ENCODE data around the gene GDPD5. TPM values are rescaled to one million over a fixed set of nuclear protein-coding genes. Genes with fewer than 3 reads are reported as not detected.

GDPD5 gene
- total and polyA plus RNA-seq, 9 of the 15 experiments (the other 6 are each of a cell fraction or from before 2014, with no cell fraction given): 0.32 to 27.3 (median 8.0) TPM

GRCh38 chr11:75447415-75447814 is 78.3 kb downstream of the GDPD5 start:
- Histone ChIP-seq H4K20me1 (replicated peaks; ENCODE audit: control insufficient read depth, insufficient read depth, low read length) (no peaks in the 10 kb centered on the region), H2AFZ (ENCODE audit: low read depth, low read length) (no peak overlapping the region), H3K9me3 (replicated peaks; ENCODE audit: control insufficient read depth, insufficient read depth, low read depth, low read length) (no peaks in the 10 kb centered on the region), H3K27ac (ENCODE audit: extremely low read depth, low read depth, low read length) (no peak overlapping the region), H3K4me2 (ENCODE audit: insufficient read depth, low read length) (no peak overlapping the region), H3K4me3 (no peak overlapping the region), H3K9ac (ENCODE audit: insufficient read depth in 1 of 2, low read depth in 2 of 2, low read length in 2 of 2) (0 out of 4 replicates have a peak overlapping the region, but pooled peaks of 1 of the 2 experiments have one; percentile 10), H3K27me3 (ENCODE audit: control insufficient read depth in 2 of 2, insufficient read depth in 2 of 2, low read length in 2 of 2) (no peaks in the 10 kb centered on the region), H3K9me1 (ENCODE audit: control insufficient read depth, insufficient read depth, low read length) (no peaks in the 10 kb centered on the region), H3K79me2 (ENCODE audit: control insufficient read depth, insufficient read depth, low read length) (no peaks in the 10 kb centered on the region), H3K36me3 (ENCODE audit: control insufficient read depth, insufficient read depth, low read length) (no peaks in the 10 kb centered on the region; the same call in 2 of the 3 replicates), H3K4me1 (replicated peaks in 1 of 2; ENCODE audit: control insufficient read depth in 2 of 2, insufficient read depth in 2 of 2, low read length in 2 of 2) (peaks cover 0 to 14% of the 10 kb centered on the region in 2 experiments; a peak in 1 of 5 replicates)
- ChIA-PET CTCF (ENCODE audit: low intra/inter-chr PET ratio) (interaction anchor here (4.2 kb wide), 1 partner anchor 86 kb away, joined by 58 read pairs; no protein-coding TSS in a partner anchor), POLR2A (no interaction called here)
- ATAC-seq (no peak), FAIRE-seq (no peak), DNase-seq (ENCODE audit: extremely low read depth in 1 of 4, low spot score in 3 of 4) (no peak)
- intact Hi-C loops (cut with micrococcal nuclease): no loop called here
- 50% methylated on average over 5 of the region's 5 CpGs for WGBS (ENCODE audit: insufficient coverage, low coverage, missing lambda C conversion rate)
- no TSS peak for BruUV-seq (replicated peaks)
- TF ChIP-seq GATAD2B (IDR thresholded peaks at IDR 0.05; ENCODE audit: borderline replicate concordance) (no peak), CBX5 (IDR thresholded peaks at IDR 0.05; ENCODE audit: borderline replicate concordance, low read depth) (no peak)
- in situ Hi-C loops (cut with MboI): loop anchor here (5.0 to 25.0 kb wide), 3 partner anchors 85 to 415 kb away; no protein-coding TSS in a partner anchor

DNA sequence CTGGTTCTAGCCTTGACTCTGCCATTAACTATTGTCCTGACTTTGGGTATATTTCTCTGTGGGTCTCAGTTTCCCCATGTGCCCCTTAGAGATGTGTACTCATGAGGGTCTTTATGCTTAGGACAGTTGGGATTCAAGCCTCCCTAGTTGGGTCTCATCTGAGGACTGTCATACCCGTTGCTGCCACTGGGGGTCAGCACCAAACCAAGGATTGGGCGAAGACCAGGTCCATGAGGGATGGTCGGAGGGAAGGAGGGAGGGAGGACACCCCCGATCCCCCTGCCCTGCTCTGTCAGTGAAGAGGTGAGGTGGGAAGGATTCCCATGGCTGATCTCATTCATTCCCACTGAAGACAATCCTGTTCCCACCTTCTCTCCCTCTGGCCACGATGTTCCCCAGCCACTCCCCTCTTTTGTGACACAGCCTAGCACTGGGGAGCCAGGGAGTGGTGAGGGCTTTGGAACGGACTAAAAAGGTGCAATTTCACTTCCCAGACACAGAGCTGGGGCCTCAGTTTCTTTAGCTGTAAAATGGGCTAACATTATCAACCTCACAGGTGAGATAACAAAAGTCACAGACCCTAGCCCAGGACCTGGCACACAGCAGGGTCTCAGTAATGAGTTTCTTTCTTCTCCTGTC is 80.3 kb downstream of the GDPD5 start:
- H3K36me3 ChIP-seq (ENCODE audit: control insufficient read depth, insufficient read depth, low read length): no peaks in the 10 kb centered on the region
- H3K9me1 ChIP-seq (ENCODE audit: control insufficient read depth, insufficient read depth, low read length): no peaks in the 10 kb centered on the region
- H2AFZ ChIP-seq (ENCODE audit: low read depth, low read length): no peak overlapping the region
- no peaks in the 10 kb centered on the region for H3K79me2 ChIP-seq (ENCODE audit: control insufficient read depth, insufficient read depth, low read length)
- CTCF ChIA-PET (ENCODE audit: low intra/inter-chr PET ratio): interaction anchor here (1.6 to 4.2 kb wide), 4 partner anchors 57 to 88 kb away, joined by 10 to 58 read pairs (median 13); partner anchors contain the start of gene GDPD5
- no peak overlapping the region for H3K27ac ChIP-seq (ENCODE audit: extremely low read depth, low read depth, low read length)
- in situ Hi-C loops (cut with MboI) (loop anchor here (5.0 to 25.0 kb wide), 3 partner anchors 87 to 417 kb away; no protein-coding TSS in a partner anchor), intact Hi-C loops (cut with micrococcal nuclease) (loop anchor here (1.0 to 2.0 kb wide), 3 partner anchors 37 to 87 kb away; no protein-coding TSS in a partner anchor)
- FAIRE-seq: peak; percentile 98
- no peaks in the 10 kb centered on the region for H4K20me1 ChIP-seq (replicated peaks; ENCODE audit: control insufficient read depth, insufficient read depth, low read length)
- DNase-seq (ENCODE audit: extremely low read depth in 1 of 4, low spot score in 3 of 4): peak; percentile 80 to 86 (median 84)
- 8% methylated on average over 5 of the region's 6 CpGs for WGBS (ENCODE audit: insufficient coverage, low coverage, missing lambda C conversion rate)
- no peak overlapping the region for H3K4me3 ChIP-seq
- no peak overlapping the region for H3K9ac ChIP-seq (ENCODE audit: insufficient read depth in 1 of 2, low read depth in 2 of 2, low read length in 2 of 2)
- H3K27me3 ChIP-seq (ENCODE audit: control insufficient read depth in 2 of 2, insufficient read depth in 2 of 2, low read length in 2 of 2): no peaks in the 10 kb centered on the region
- H3K4me1 ChIP-seq (replicated peaks in 1 of 2; ENCODE audit: control insufficient read depth in 2 of 2, insufficient read depth in 2 of 2, low read length in 2 of 2): peaks cover 0 to 17% of the 10 kb centered on the region in 2 experiments; a peak in 1 of 5 replicates
- no peaks in the 10 kb centered on the region for H3K9me3 ChIP-seq (replicated peaks; ENCODE audit: control insufficient read depth, insufficient read depth, low read depth, low read length)
- POLR2A ChIA-PET: interaction anchor here (0.7 to 2.1 kb wide), 6 partner anchors 21 to 121 kb away, joined by 3 to 8 read pairs (median 4); partner anchors contain the start of gene SERPINH1
- no peak overlapping the region for H3K4me2 ChIP-seq (ENCODE audit: insufficient read depth, low read length)
- BruUV-seq (replicated peaks): no TSS peak
- ATAC-seq: peak; percentile 93
- TF ChIP-seq FOXO4 (CRISPR knock-in tag; IDR thresholded peaks at IDR 0.05) (no peak), PHF21A (IDR thresholded peaks at IDR 0.05; ENCODE audit: borderline replicate concordance, low read depth) (no peak), HNRNPUL1 (IDR thresholded peaks at IDR 0.05; ENCODE audit: low read length) (no peak), SAFB (IDR thresholded peaks at IDR 0.05; ENCODE audit: borderline replicate concordance, low read depth, low read length) (no peak), ZNF561 (CRISPR knock-in tag; conservative IDR thresholded peaks at IDR 0.05) (no peak), ATF6 (CRISPR knock-in tag; IDR thresholded peaks at IDR 0.05) (no peak), C11orf30 (IDR thresholded peaks at IDR 0.05; ENCODE audit: low read depth) (no peak), ETV1 (tag; conservative IDR thresholded peaks at IDR 0.05; ENCODE audit: low read depth) (no peak)
